Skeletal muscle satellite cell (primary cell): ENCODE data around the gene GALNT13.

Experiments
- H3K27me3 ChIP-seq: 2 replicates; pipeline ENCODE4 v1.7.0; 2013; ENCODE audit warnings: low read length; ENCODE audit not compliant: control insufficient read depth, insufficient read depth
- H3K36me3 ChIP-seq: 2 replicates; pipeline ENCODE4 v1.7.0; 2013; ENCODE audit warnings: mild to moderate bottlenecking, control low read depth, low read length; ENCODE audit not compliant: insufficient read depth
- H3K4me1 ChIP-seq: 2 replicates; pipeline ENCODE4 v1.7.0; 2013; ENCODE audit warnings: low read length; ENCODE audit not compliant: control insufficient read depth, insufficient read depth
- H3K4me2 ChIP-seq: 2 replicates; pipeline ENCODE4 v1.7.0; 2013; ENCODE audit warnings: mild to moderate bottlenecking, low read length
- H3K4me3 ChIP-seq: 2 replicates; pipeline ENCODE4 v1.7.0; 2013; ENCODE audit warnings: low read length
- H3K9ac ChIP-seq: 2 replicates; pipeline ENCODE4 v1.7.0; 2013; ENCODE audit warnings: mild to moderate bottlenecking, low read depth, low read length, moderate library complexity
- H3K9me3 ChIP-seq: replicated peaks from 2 replicates; pipeline ENCODE4 v1.7.0; 2013; ENCODE audit warnings: mild to moderate bottlenecking, control low read depth, low read length

GALNT13 gene

GRCh38 chr2:154433010-154433409, 561.3 kb downstream of the GALNT13 start:
- no peaks in the 10 kb centered on the region for H3K27me3 ChIP-seq
- no peak overlapping the region for H3K4me3 ChIP-seq
- H3K9me3 ChIP-seq: no peaks in the 10 kb centered on the region
- H3K4me2 ChIP-seq: no peak overlapping the region
- H3K4me1 ChIP-seq: no peaks in the 10 kb centered on the region
- no peak overlapping the region for H3K9ac ChIP-seq
- no peaks in the 10 kb centered on the region for H3K36me3 ChIP-seq

- no peaks in the 10 kb centered on the region for H3K36me3 ChIP-seq
- no peak overlapping the region for H3K4me2 ChIP-seq
- H3K9me3 ChIP-seq: no peaks in the 10 kb centered on the region
- no peak overlapping the region for H3K9ac ChIP-seq
- H3K27me3 ChIP-seq: no peaks in the 10 kb centered on the region
- H3K4me3 ChIP-seq: no peak overlapping the region
- no peaks in the 10 kb centered on the region for H3K4me1 ChIP-seq
Observed at GRCh38 chr2:154437104-154437503, 565.4 kb downstream of the GALNT13 start.

GRCh38 chr2:154439156-154439555, 567.4 kb downstream of the GALNT13 start:
- H3K9ac ChIP-seq: no peak overlapping the region
- H3K9me3 ChIP-seq: no peaks in the 10 kb centered on the region
- no peaks in the 10 kb centered on the region for H3K27me3 ChIP-seq
- no peak overlapping the region for H3K4me3 ChIP-seq
- no peaks in the 10 kb centered on the region for H3K36me3 ChIP-seq
- H3K4me2 ChIP-seq: no peak overlapping the region
- H3K4me1 ChIP-seq: no peaks in the 10 kb centered on the region

- H3K27me3 ChIP-seq: no peaks in the 10 kb centered on the region
- H3K4me1 ChIP-seq: no peaks in the 10 kb centered on the region
- no peak overlapping the region for H3K4me2 ChIP-seq
- no peaks in the 10 kb centered on the region for H3K9me3 ChIP-seq
- no peaks in the 10 kb centered on the region for H3K36me3 ChIP-seq
- H3K9ac ChIP-seq: no peak overlapping the region
- H3K4me3 ChIP-seq: no peak overlapping the region
Observed at GRCh38 chr2:154443919-154444318, 572.2 kb downstream of the GALNT13 start.

GRCh38 chr2:154446324-154446723, 574.6 kb downstream of the GALNT13 start:
- no peaks in the 10 kb centered on the region for H3K4me1 ChIP-seq
- H3K4me2 ChIP-seq: no peak overlapping the region
- H3K9ac ChIP-seq: no peak overlapping the region
- H3K27me3 ChIP-seq: no peaks in the 10 kb centered on the region
- no peaks in the 10 kb centered on the region for H3K36me3 ChIP-seq
- no peak overlapping the region for H3K4me3 ChIP-seq
- H3K9me3 ChIP-seq: no peaks in the 10 kb centered on the region

GRCh38 chr2:154447727-154448418, 576.2 kb downstream of the GALNT13 start:
- Histone ChIP-seq H3K4me2 (no peak overlapping the region), H3K9ac (no peak overlapping the region), H3K36me3 (no peaks in the 10 kb centered on the region), H3K4me1 (no peaks in the 10 kb centered on the region), H3K9me3 (no peaks in the 10 kb centered on the region), H3K27me3 (no peaks in the 10 kb centered on the region), H3K4me3 (no peak overlapping the region)

GRCh38 chr2:154449951-154450658, 578.4 kb downstream of the GALNT13 start:
- Histone ChIP-seq H3K36me3 (no peaks in the 10 kb centered on the region), H3K27me3 (no peaks in the 10 kb centered on the region), H3K4me1 (peaks cover 5% of the 10 kb centered on the region), H3K4me3 (no peak overlapping the region), H3K4me2 (no peak overlapping the region), H3K9me3 (no peaks in the 10 kb centered on the region), H3K9ac (no peak overlapping the region)

GRCh38 chr2:154452471-154452870, 580.7 kb downstream of the GALNT13 start:
- Histone ChIP-seq H3K4me2 (no peak overlapping the region), H3K9me3 (no peaks in the 10 kb centered on the region), H3K9ac (no peak overlapping the region), H3K4me1 (peaks cover 13% of the 10 kb centered on the region), H3K4me3 (no peak overlapping the region), H3K27me3 (no peaks in the 10 kb centered on the region), H3K36me3 (no peaks in the 10 kb centered on the region)

GRCh38 chr2:154452906-154453493, 581.3 kb downstream of the GALNT13 start:
- Histone ChIP-seq H3K9ac (no peak overlapping the region), H3K27me3 (no peaks in the 10 kb centered on the region), H3K4me1 (peaks cover 13% of the 10 kb centered on the region), H3K9me3 (no peaks in the 10 kb centered on the region), H3K4me3 (no peak overlapping the region), H3K4me2 (no peak overlapping the region), H3K36me3 (no peaks in the 10 kb centered on the region)

- Histone ChIP-seq H3K4me1 (peaks cover 13% of the 10 kb centered on the region), H3K4me2 (peak overlapping the region; percentile 88), H3K4me3 (peak overlapping the region; percentile 77), H3K9ac (peak overlapping the region; percentile 89), H3K9me3 (no peaks in the 10 kb centered on the region), H3K36me3 (no peaks in the 10 kb centered on the region), H3K27me3 (no peaks in the 10 kb centered on the region)
Observed at GRCh38 chr2:154455166-154455565, 583.4 kb downstream of the GALNT13 start.

- H3K4me2 ChIP-seq: peak overlapping the region; percentile 88
- H3K9ac ChIP-seq: peak overlapping the region; percentile 89
- H3K9me3 ChIP-seq: no peaks in the 10 kb centered on the region
- no peaks in the 10 kb centered on the region for H3K27me3 ChIP-seq
- peaks cover 13% of the 10 kb centered on the region for H3K4me1 ChIP-seq
- H3K4me3 ChIP-seq: peak overlapping the region; percentile 77
- no peaks in the 10 kb centered on the region for H3K36me3 ChIP-seq
Observed at GRCh38 chr2:154455866-154456265, 584.1 kb downstream of the GALNT13 start.
